Activated effector memory CD4-positive, alpha-beta T cell treated with anti-CD3 and anti-CD28 coated beads, Interleukin-2, amount 50 U/mL, for 16 hours (primary cell): ENCODE measurements around the gene IL17RB.

Source experiments
- DNase-seq: peaks from one replicate; pipeline ENCODE4 v3.0.0-alpha.2; 2020

The IL17RB gene

DNA sequence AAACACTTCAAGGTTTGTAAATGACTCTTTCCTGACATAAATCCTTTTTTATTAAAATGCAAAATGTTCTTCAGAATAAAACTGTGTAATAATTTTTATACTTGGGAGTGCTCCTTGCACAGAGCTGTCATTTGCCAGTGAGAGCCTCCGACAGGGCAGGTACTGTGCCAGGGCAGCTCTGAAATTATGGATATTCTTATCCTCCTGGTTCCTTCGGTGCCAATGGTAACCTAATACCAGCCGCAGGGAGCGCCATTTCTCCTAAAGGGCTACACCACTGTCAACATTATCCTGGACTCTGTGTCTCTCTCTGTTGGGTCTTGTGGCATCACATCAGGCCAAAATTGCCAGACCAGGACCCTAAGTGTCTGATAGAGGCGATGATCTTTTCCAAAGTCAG is 33.1 kb upstream of the IL17RB start:
- DNase-seq = peak; percentile 39

DNA sequence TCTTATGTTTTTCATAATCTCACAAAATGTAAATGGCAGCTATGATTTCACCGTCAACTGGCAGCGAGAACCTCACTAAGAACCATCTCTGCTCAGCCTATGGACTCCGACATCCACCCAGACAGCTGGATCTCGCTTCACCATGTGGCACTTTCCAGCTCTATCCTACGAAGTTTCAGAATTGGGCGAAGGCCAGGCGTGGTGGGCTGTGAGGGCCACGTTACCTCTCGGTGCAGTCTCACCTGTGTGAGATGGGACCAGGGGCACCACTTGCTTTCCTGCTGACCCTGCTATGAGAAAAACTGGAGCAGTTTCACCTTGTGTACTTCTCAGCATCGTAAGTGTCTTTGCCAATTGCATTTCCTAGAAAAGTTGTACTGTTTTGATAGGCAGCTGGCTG is 32.5 kb upstream of the IL17RB start:
- peak; percentile 24 for DNase-seq

DNA sequence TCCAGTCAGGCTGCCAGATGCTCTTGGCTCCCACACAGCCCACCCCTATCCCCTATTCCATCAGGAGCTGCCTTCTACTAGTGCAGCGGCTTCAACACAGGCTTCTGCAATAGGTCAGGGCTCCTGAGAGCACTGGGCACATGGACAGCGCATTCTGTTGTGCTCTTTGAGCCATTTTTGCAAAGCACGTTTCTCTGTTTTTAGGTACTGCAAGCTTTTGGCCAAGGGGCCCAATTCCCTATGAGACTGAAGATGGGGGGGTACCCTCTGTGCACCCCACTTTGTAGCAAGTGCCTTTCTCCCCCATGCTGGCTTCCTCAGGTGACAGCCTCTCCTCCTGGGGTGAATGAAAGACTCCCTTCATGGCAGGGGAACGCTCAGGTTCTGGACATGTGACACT is 31.3 kb upstream of the IL17RB start:
- peak; percentile 28 for DNase-seq

DNA sequence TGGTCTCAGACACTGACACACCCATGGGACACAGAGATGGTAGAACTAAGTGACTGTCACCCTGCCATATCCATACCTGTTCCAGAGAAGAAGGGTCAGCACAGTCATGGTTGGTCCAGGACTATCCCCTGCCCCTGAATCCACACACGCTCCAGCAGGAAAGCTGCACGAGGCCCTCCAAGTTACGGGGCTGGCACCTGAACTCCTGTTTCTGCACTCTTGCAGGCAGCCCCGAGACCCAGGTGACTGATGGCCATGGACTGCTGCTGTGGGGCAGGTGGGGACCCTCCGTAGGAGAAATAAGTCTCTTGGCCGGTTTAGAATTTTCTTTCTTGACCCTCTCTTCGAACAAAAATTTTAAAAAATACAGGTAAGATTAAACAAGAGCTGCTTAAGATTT is 30.7 kb upstream of the IL17RB start:
- DNase-seq = peak; percentile 60

DNA sequence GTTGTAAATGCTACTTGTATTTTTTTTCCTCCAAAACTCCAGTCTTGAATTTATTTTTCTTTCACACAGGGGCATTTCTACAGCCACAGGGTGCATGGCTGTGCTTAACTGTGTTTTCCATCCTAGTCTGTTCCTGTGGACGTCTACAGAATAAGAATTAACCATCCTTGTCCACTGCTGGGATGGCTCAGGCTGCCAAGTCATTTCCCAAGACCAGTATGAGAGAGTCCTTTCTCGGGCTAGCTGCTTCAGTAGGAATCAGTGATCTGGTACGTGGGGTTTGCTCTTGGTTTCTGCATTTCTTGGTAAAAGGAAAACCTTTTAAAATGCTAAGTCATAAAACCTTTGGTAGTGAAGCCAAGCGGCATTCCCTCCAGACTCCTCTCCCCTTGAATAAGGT is 29.9 kb upstream of the IL17RB start:
- peak; percentile 10 for DNase-seq

DNA sequence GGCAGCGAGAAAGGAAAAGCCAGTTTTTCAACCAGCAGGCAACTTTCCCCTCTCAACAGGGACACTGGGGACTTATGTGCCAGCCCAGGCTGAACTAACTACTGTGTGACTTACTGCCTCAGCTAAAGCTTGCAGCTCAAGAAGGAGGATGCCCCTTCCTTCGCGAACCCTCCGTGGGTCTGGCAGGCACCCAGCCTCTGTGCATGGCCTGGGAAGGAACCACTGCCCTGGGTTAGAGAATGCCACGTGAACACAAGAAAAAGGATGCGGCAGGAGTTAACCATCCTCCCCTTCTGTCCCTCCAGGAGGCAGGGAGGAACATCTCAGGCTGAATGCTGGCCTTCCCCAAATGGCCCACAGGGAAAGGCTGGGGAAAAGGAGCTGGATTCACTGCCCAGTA is 29.2 kb upstream of the IL17RB start:
- DNase-seq = peak; percentile 55

DNA sequence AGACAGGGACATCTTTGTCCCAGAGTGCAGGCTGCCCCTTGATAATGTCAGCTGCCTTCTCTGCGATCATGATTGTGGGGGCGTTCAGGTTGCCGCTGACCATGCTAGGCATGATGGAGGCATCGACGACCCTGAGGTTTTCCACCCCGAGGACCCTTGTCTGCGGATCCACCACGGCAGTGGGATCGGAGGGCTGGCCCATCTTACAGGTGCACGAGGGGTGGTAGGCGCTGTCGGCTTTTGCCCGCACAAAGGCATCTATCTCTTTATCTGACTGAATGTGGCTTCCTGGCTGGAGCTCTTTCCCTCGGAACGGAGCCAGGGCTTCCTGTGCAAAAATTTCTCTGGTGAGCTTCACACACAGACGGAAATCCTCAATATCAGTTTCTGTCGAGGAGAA is 28.6 kb upstream of the IL17RB start:
- DNase-seq = peak; percentile 58

DNA sequence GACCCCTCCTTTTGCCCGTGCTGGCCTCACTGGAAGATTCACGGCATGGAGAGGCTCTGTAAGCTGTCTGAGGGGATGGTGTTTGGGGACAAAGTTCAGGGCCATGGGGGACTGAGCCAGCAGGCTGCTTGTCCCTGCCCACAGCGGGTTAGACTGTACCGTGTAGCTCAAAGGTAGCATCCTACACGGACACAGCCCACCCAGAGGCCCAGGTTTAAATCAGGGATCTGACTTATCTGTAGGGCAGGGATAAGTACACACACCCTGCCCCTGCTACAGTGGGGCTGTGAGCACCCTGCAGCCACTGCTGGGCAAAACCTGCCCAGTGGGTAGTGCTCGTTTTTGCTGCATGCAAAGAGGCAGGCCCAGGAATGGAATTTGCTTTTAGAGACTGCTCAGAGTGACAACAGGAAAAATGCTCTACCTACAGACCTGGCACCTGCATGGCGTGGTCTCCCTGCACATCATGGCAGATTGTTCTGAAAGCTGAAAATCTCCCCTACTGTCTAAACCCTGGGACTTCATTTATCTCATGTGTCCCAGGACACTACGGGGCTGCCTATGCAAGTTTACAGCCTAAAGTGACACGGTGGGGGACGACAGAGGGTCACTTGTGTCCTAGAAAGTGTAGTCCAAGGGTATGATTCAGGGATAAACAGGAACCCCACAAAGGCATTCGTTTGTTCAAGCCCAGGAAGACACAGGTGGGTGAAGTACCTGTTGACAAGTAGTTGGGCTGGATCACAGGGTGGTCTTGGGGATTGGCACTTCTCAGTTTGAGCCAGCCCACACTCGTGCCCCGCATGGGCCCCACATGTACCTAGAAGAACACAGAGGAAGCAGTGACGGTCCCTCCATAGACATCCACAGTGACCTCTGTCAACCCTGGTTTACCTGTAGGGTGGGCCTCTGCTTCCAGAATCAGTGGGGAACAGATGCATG is 27.9 kb upstream of the IL17RB start:
- DNase-seq = peak; percentile 58

DNA sequence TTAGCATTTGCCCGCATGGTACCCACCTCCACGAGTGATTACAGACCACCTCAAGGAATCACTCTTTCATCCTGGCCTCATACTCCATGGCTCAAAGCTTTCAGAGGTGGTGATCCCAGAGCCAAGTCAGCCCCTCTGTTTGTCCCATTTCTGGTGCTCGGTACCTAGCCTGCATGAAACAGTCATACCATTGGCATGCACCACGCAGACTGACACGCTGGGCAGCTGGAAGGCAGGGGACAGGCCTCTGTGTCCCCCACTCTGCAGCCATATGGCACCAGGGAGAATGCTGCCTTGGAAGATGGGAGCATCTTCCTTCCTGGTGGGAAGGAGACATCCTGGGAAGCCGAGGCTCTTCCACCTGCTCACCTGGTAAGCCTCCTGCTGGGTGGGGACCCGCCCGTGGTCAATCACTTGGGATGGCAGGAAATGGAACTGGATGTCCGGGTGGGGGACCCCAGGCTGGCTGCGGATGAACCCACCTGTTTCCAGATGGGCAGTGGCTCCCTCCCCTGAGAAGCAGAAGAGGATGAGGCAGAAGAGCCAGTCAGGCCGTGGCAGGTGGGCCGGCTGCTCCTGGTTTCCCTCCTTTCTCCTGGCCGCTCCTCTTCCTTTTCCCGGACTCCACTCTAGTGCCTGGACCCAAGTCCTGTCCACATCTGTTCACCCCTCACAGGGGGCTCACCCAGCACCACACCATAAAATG is 27.1 kb upstream of the IL17RB start:
- DNase-seq = peak; percentile 36

DNA sequence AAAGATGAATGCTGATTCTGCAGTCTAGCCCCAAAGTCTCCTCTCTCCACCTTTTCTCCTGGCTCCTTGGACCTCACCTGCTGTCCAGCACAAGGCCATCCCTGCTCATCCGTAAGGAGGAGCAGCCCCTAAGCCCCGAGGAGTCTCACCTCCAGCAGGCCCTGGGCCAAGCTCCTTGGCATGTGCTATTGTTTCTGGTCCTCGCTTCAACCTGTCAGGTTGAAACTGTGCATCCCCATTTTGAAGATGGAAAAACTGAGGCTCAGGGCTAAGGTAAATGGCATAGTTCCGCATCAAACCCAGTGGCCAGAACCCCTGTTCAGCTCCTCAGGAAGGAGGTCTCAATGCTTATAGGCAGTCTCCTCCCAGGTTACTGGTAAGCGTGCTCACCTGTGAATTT is 26.3 kb upstream of the IL17RB start:
- no peak for DNase-seq

DNA sequence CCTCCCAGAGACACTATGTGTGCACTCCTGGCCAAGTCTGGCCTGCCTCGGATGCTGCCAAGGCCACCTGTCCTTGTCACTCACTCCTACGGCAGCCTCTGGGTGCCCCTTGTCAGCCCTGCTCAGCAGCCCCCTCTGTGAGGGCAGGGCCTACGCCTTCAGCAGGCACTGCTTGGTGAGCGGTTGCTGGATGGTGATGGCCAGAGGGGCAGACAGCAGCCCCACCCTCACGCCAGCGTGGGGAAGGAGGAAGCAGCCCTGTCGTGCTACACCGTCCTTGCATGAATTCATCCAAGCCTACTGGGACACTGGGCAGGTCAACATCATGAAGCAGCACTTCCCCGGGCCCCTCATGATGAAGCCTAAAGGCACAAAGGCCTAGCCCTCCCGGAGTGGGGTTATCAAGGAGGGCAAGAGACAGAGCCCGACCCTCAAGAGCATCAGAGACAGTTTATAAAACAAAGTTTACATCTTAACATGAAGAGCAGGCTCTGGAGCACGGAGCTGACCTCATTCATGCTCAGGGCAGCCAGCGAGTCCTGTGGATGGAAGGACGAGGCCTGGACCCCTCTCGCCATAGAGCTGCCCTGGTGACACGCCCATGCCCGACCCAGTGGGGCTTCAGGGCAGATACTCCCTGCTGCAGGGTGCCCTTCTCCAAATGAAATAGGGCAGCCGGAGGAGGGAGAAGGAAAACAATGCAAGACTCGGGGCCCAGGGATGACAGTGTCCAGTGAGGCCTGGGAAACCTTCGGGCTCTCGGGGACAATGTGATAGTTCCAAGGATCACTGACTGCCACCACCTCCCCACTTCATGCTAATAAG is 25.4 kb upstream of the IL17RB start:
- DNase-seq = peak; percentile 59

DNA sequence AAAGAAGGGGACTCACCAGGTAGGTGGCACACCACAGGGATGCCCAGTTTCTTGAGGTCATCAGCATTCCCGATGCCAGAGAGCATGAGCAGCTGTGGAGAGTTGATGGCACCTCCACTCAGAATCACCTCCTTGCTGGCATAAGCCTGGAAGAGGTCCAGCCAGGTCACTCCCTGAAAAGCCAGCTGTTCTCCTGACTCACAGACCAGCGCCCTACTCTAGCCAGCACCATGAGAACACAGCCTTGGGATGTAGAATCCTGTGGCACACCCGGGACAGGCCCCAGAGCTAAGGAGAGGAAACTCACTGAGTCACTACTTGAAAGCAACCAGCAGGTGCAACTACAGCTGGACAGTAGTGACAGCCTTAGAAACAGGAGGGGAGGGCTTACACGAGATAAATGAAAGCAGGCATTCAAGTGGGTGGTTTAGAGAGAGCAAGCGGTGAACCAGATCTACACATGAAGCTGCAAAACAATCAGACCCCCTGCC is 24.7 kb upstream of the IL17RB start:
- no peak for DNase-seq

DNA sequence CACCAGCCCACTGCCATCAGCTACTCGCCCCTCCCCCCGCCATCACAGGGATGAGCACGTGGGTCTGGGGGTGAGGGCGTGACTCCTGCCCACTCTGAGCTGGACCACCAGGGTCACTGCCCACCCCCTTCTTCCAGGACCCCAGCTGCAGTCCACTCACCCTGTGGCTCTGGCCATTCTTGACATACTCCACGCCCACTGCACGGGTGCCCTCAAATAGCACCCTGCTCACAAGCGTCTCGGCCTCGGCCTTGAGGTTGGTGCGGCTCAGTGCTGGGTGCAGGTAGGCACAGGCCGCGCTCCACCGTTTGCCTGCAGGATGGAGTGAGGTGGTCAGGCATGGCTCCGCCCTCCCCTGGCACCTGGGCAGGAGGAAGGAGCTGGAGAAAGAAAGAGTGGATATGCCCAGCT is 24.0 kb upstream of the IL17RB start:
- DNase-seq = peak; percentile 53

DNA sequence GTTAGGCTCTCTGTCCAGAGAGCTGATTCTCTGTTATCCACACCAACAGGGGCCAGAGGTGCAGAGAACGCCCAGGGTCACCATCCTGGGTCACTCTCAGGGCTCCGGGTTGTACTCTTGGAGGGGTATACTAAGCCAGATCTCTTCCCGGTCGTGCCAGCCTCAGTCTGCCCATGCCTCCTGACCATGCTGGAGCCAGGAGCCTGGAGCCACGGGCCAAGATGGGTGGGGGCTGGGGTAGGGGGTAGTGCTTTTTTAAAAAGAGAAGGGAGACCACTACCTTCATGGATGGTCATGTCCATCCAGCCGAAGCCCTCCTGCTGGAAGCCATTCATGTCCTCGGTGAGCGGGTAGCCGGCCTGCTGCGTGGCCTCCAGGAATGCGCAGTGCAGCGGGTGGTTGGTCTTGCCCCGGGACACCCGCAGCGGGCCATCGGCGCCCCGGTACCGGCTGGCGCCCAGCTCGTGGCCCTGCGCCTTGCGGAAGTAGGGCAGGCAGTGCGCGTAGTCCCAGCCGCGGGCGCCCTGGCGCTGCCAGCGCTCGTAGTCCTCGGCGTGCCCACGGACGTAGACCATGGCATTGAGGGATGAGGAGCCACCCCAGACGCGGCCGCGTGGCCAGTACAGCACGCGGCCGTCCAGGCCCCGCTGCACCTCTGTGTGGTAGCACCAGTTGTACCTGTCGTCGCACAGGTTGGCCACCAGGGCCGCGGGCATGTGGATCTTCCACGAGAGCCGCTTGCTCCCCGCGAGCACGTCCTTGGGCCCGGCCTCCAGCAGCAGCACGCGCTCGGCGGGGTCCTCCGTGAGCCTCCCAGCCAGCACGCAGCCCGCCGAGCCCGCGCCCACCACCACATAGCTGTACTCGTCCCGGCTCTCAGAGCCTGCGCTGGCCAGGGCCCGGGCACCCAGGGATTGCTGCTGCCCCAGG is 23.1 kb upstream of the IL17RB start:
- DNase-seq = no peak

DNA sequence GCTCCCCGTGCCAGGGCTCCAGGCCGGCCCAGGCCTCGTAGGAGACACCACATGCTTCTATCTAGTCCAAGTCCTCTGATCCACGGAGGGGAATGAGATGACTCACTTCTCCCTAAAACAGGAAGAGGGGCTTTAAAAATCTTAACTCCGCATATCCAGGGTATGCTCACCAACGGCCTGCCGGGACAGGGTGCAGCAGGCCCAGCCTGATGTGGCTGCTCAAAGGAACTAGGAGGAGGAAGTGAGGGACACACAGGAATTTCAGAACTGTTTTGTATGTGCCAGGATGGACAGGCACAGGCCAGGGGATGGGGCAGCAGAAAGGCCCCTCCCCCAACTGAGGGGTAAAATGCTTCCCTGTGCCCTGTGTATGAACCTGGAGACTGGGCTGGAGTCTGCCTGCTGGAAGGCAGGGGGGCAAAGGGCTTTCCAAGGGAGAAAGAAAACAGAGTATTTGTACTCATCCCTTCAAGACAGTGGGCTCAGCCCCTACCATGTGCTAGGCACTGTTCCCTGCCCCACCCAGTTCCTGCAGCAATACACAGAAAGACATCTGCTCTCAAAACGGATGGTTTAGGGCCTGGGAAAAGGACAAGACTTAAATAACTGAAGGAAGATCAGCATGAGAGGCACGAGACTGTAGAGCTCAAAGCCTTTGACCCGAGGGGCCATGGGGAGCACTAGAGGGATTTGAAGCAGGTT is 22.3 kb upstream of the IL17RB start:
- no peak for DNase-seq

DNA sequence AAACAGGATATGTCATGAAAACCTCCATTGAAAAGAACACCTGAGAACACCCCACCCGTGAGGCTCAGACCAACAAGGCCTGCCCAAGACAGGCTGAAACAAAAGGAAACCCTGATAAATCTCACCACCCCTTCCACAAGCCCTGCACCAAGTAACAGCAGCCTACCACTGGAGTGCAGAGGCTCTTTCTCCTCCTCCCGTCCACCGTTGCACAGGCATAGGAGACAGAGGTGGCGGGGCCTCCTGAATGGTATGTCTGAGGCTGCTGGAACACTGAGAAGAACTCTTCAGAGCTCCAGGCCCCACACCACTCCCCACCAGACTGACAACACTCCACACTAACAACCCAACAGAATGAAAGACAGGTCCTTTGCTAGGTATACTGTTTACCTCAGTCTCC is 21.6 kb upstream of the IL17RB start:
- no peak for DNase-seq

DNA sequence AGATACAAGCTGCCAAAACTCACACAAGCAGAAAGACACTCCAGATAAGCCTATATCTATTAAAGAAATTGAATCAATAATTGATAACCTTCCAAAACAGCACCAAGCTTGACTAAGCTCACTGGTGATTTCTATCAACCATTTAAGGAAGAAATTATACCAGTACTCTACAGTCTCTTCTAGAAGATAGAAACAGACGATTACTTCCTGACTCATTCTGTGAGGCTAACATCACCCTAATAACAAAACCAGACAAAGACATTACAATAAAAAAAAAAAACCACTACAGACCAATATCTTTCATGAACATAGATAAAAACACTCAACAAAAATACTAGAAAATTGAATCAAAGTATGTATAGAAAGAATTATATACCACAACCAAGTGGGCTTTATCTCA is 20.3 kb upstream of the IL17RB start:
- no peak for DNase-seq

DNA sequence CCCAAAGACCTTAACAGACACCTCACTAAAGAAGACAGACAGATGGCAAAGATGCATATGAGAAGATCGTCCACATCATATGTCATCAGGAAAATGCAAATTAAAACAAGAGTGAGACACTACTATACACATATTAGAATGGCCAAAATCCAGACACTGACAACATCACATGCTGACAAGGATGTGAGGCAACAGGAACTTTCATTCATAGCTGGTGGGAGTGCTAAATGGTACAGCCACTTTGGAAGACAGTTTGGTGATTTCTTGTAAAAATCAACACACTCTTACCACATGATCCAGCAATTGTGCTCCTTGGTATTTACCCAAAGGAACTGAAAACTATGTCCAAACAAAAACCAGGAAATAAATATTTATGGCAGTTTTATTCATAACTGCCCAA is 17.8 kb upstream of the IL17RB start:
- no peak for DNase-seq

DNA sequence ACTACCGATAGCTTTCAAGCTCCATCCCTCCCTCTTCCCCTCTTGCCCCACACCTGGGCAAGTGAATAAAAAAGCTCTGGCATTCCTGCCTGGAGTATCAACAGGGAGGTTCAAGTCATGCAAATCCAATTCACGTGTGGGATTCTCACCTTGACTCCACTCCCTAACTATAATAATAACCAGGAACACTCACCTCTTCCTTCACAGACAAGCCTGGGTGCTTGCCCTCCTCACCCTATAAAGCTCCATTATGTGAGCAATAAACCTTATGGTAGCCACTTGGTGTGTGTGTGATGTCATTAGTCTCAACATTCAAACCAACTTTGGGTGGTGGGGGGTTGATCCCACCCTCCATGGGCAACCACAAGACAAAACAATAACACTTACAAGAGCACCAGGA is 16.8 kb upstream of the IL17RB start:
- DNase-seq = no peak

DNA sequence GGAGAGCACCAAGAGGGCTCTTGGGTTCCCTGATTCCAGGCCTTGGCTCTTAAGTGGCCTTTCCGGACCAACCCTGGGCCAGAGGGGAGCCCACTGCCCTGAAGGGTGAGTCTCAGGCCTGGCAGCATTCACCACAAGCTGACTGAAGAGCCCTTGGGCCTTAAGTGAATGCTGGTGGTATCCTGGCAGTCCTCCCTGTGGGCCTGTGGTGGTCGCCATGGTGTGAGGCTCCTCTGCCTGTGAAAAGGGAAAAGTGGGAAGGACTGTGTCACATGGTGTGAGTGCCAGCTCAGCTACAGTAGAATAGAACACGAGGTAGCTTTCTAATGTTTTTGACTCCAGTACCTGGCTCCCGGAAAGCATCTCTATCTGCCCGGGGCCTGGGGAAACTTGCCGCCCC is 15.4 kb upstream of the IL17RB start:
- DNase-seq = no peak

DNA sequence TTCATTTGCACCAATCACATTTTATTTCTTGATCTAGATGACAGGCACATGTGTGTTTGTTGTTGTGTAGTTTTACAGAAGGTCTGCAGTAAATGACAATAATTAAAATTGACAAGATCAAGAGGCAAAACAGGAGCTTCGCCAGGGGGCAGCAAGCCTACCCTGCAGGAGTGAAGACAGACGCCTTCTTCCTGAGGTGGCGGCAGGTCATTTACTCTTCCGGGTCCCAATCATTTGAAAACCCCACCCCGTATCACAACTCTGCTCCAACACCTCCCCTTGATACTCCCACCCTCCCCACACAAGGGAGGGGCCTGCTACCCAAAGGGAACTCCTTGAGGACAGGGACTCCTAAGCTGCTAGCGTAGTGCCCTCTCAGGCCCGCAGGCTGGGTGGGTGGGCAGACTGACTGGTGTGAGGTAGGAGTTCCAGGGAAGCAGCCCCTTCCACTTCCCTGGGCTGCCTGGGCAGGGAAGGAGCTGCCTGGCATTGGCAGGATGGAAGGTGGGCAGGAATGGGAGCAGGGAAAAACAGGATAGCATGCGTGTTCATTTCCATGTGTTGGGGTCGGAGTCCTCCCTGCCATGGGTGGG is 13.2 kb upstream of the IL17RB start:
- DNase-seq = no peak
